ENCODE measurements around the gene NCKAP5. TPM values are rescaled to one million over a fixed set of nuclear protein-coding genes. Genes with fewer than 3 reads are reported as not detected.

Gene NCKAP5
- total and polyA plus RNA-seq, 9 of the 15 experiments (the other 6 are each of a cell fraction or from before 2014, with no cell fraction given), result not detected

DNA sequence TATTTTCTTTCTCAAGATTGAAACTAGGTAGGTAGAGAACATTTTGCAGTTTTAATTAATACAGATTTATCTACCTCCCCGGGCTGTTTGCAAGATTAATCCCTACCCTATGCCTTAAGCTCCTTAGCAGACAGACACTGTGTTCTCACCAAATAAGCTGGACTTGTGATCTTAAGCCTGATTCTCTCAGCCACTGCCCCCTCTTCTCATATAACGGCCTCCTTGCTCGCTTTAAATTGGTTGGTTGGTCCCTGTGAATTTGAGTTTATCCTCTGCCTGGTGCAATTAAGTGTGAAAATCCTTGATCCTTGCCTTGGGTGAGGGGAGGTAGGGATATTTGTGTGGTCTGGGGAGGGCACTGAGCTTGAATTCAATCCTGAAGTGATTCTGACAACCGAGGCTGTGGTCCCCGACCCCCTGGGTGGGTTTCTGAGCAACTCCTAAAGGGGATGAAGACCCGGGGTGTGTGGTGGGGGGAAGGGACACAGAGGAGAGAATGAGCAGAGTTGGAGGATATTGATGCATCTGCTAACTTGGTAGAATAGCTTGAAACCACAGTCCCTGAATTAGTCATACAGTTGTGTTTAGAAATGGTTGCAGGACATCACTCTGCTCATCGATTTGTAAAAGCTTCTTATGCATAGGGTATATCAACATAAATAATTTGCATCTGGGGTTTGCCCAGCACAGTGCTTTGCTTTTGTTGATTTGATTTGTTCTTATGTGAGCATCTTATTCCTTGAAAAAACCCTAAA, 36.9 kb upstream of the NCKAP5 start:
- no TSS peak for BruUV-seq (replicated peaks)
- in situ Hi-C loops (cut with MboI) (no loop called here), intact Hi-C loops (cut with micrococcal nuclease) (no loop called here)
- no peak for FAIRE-seq
- WGBS (ENCODE audit: insufficient coverage, low coverage, missing lambda C conversion rate), result 2% methylated on average over 6 of the region's 7 CpGs
- no peak for ATAC-seq
- H3K4me1 ChIP-seq (replicated peaks in 1 of 2; ENCODE audit: control insufficient read depth in 2 of 2, insufficient read depth in 2 of 2, low read length in 2 of 2), result no peaks in the 10 kb centered on the region
- peaks cover 3 to 8% of the 10 kb centered on the region in 2 experiments; a peak in 1 of 5 replicates for H3K27me3 ChIP-seq (ENCODE audit: control insufficient read depth in 2 of 2, insufficient read depth in 2 of 2, low read length in 2 of 2)
- ChIA-PET POLR2A (interaction anchor here (0.6 kb wide), 1 partner anchor 27 kb away, joined by 5 read pairs; no protein-coding TSS in a partner anchor), CTCF (ENCODE audit: low intra/inter-chr PET ratio) (no interaction called here)
- no peak overlapping the region for H3K4me2 ChIP-seq (ENCODE audit: insufficient read depth, low read length)
- DNase-seq (ENCODE audit: extremely low read depth in 1 of 4, low spot score in 3 of 4), result no peak
- H3K4me3 ChIP-seq, result no peak overlapping the region
- H2AFZ ChIP-seq (ENCODE audit: low read depth, low read length), result no peak overlapping the region
- H3K79me2 ChIP-seq (ENCODE audit: control insufficient read depth, insufficient read depth, low read length), result no peaks in the 10 kb centered on the region
- no peaks in the 10 kb centered on the region for H4K20me1 ChIP-seq (replicated peaks; ENCODE audit: control insufficient read depth, insufficient read depth, low read length)
- H3K27ac ChIP-seq (ENCODE audit: extremely low read depth, low read depth, low read length), result no peak overlapping the region
- no peak overlapping the region for H3K9ac ChIP-seq (ENCODE audit: insufficient read depth in 1 of 2, low read depth in 2 of 2, low read length in 2 of 2)
- TF ChIP-seq, protein P1, sequence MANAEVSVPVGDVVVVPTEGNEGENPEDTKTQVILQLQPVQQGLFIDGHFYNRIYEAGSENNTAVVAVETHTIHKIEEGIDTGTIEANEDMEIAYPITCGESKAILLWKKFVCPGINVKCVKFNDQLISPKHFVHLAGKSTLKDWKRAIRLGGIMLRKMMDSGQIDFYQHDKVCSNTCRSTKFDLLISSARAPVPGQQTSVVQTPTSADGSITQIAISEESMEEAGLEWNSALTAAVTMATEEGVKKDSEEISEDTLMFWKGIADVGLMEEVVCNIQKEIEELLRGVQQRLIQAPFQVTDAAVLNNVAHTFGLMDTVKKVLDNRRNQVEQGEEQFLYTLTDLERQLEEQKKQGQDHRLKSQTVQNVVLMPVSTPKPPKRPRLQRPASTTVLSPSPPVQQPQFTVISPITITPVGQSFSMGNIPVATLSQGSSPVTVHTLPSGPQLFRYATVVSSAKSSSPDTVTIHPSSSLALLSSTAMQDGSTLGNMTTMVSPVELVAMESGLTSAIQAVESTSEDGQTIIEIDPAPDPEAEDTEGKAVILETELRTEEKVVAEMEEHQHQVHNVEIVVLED (CRISPR knock-in tag; IDR thresholded peaks at IDR 0.05), result no peak
- no peak for TF ChIP-seq KLF6 (CRISPR knock-in tag; IDR thresholded peaks at IDR 0.05; ENCODE audit: borderline replicate concordance)
- no peak for TF ChIP-seq GATAD2A (IDR thresholded peaks at IDR 0.05)
- TF ChIP-seq, protein P2, sequence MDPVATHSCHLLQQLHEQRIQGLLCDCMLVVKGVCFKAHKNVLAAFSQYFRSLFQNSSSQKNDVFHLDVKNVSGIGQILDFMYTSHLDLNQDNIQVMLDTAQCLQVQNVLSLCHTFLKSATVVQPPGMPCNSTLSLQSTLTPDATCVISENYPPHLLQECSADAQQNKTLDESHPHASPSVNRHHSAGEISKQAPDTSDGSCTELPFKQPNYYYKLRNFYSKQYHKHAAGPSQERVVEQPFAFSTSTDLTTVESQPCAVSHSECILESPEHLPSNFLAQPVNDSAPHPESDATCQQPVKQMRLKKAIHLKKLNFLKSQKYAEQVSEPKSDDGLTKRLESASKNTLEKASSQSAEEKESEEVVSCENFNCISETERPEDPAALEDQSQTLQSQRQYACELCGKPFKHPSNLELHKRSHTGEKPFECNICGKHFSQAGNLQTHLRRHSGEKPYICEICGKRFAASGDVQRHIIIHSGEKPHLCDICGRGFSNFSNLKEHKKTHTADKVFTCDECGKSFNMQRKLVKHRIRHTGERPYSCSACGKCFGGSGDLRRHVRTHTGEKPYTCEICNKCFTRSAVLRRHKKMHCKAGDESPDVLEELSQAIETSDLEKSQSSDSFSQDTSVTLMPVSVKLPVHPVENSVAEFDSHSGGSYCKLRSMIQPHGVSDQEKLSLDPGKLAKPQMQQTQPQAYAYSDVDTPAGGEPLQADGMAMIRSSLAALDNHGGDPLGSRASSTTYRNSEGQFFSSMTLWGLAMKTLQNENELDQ (CRISPR knock-in tag; IDR thresholded peaks at IDR 0.05; ENCODE audit: borderline replicate concordance), result no peak
- no peak for TF ChIP-seq CREB1 (IDR thresholded peaks at IDR 0.05)
- TF ChIP-seq CREB1 (CRISPR knock-in tag; IDR thresholded peaks at IDR 0.05), result no peak
- TF ChIP-seq, protein P3, sequence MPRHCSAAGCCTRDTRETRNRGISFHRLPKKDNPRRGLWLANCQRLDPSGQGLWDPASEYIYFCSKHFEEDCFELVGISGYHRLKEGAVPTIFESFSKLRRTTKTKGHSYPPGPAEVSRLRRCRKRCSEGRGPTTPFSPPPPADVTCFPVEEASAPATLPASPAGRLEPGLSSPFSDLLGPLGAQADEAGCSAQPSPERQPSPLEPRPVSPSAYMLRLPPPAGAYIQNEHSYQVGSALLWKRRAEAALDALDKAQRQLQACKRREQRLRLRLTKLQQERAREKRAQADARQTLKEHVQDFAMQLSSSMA (CRISPR knock-in tag; IDR thresholded peaks at IDR 0.05), result no peak
- no peak for TF ChIP-seq RHOXF2B (CRISPR knock-in tag; conservative IDR thresholded peaks at IDR 0.05)
- no peak for TF ChIP-seq NFATC3 (IDR thresholded peaks at IDR 0.05)
- TF ChIP-seq ZNF316 (IDR thresholded peaks at IDR 0.05), result no peak
- no peak for TF ChIP-seq WHSC1 (IDR thresholded peaks at IDR 0.05; ENCODE audit: low read length)
- TF ChIP-seq, protein P4, sequence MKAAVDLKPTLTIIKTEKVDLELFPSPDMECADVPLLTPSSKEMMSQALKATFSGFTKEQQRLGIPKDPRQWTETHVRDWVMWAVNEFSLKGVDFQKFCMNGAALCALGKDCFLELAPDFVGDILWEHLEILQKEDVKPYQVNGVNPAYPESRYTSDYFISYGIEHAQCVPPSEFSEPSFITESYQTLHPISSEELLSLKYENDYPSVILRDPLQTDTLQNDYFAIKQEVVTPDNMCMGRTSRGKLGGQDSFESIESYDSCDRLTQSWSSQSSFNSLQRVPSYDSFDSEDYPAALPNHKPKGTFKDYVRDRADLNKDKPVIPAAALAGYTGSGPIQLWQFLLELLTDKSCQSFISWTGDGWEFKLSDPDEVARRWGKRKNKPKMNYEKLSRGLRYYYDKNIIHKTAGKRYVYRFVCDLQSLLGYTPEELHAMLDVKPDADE (conservative IDR thresholded peaks at IDR 0.05; ENCODE audit: control insufficient read depth, low read depth, low read length), result no peak
- no peak for TF ChIP-seq TCFL5 (CRISPR knock-in tag; conservative IDR thresholded peaks at IDR 0.05)
- TF ChIP-seq ZNF707 (CRISPR knock-in tag; conservative IDR thresholded peaks at IDR 0.05), result no peak
- TF ChIP-seq POLR2A (conservative IDR thresholded peaks at IDR 0.05), result no peak
- no peaks in the 10 kb centered on the region for H3K9me1 ChIP-seq (ENCODE audit: control insufficient read depth, insufficient read depth, low read length)
- H3K36me3 ChIP-seq (ENCODE audit: control insufficient read depth, insufficient read depth, low read length), result no peaks in the 10 kb centered on the region
- no peaks in the 10 kb centered on the region for H3K9me3 ChIP-seq (replicated peaks; ENCODE audit: control insufficient read depth, insufficient read depth, low read depth, low read length)

Data from K562 (cell line).